AG09309 (cell line): ENCODE data around the gene TSSK2.

Experiments
- DNase-seq: peaks from one replicate; pipeline ENCODE4 v3.0.0-alpha.2; 2010; ENCODE audit warnings: low read depth
- H3K4me3 ChIP-seq: 2 replicates; pipeline ENCODE4 v1.5.1; 2011; ENCODE audit warnings: mild to moderate bottlenecking, low read depth, low read length, moderate library complexity; ENCODE audit not compliant: control insufficient read depth
- TF ChIP-seq, protein P1 (sequence below): IDR thresholded peaks from 2 replicates; pipeline ENCODE4 v1.5.1; 2011; ENCODE audit warnings: mild to moderate bottlenecking, low read depth, low read length, inconsistent platforms; ENCODE audit not compliant: insufficient read depth, control insufficient read depth; ENCODE audit errors: missing control alignments

TSSK2 gene

GRCh38 chr22:19086896-19087295 lies 44.2 kb upstream of the TSSK2 start:
- TF ChIP-seq, protein P1, sequence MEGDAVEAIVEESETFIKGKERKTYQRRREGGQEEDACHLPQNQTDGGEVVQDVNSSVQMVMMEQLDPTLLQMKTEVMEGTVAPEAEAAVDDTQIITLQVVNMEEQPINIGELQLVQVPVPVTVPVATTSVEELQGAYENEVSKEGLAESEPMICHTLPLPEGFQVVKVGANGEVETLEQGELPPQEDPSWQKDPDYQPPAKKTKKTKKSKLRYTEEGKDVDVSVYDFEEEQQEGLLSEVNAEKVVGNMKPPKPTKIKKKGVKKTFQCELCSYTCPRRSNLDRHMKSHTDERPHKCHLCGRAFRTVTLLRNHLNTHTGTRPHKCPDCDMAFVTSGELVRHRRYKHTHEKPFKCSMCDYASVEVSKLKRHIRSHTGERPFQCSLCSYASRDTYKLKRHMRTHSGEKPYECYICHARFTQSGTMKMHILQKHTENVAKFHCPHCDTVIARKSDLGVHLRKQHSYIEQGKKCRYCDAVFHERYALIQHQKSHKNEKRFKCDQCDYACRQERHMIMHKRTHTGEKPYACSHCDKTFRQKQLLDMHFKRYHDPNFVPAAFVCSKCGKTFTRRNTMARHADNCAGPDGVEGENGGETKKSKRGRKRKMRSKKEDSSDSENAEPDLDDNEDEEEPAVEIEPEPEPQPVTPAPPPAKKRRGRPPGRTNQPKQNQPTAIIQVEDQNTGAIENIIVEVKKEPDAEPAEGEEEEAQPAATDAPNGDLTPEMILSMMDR = no peak
- H3K4me3 ChIP-seq = no peak overlapping the region
- no peak for DNase-seq

DNA sequence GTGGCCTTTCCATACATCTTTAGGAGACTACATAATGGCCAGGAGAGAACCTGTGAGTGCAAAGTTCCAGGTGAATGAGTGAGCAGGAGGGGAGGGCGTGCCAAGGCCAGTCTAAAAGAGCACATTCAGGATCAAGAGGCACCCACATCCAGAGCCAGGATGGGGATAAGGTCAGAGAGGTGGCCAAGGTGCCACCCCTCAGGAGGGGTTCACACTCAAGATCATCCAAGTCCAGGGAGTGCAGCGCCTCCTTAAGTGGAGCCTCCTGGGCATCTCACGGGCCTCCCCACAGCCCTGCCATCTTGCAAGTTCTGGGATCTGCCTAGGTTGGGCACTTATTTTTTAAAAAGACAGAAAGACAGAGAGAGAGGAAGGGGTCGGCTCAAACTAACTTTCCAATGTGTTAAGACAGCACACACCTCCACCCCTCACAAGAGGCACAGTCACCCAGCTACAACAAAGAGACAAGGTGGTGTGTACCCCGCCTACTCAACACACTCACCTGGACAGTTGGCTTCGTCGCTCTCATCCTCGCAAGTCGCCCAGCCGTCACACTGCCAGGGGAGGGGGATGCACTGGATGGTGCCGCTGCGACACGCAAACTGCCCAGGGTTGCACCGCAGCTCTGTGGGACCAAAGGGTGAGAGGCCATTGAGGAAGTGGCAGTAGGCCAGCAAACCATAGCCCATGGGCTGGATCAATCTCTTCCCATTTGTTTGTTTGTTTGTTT lies 42.1 kb upstream of the TSSK2 start:
- DNase-seq = no peak
- no peak overlapping the region for H3K4me3 ChIP-seq
- TF ChIP-seq, protein P1 = no peak

DNA sequence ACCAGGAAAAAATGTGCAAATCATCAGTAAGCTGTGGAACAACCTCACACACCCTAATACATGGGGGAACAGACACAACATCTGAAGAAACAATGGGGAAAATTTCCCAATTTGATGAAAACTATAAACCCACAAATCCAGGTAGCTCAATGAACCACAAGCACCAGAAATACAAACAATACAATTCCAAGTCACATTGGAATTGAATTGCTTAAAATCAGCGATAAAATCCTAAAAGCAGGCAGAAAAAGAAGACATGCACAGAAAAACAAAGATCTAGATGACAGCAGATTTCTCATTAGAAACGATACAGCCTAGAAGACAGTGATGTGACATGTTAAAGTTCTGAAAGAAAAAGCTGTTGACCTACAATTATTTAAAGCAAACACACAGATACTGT lies 40.9 kb upstream of the TSSK2 start:
- TF ChIP-seq, protein P1 = no peak
- H3K4me3 ChIP-seq = no peak overlapping the region
- DNase-seq = no peak

- TF ChIP-seq, protein P1 = no peak
- no peak for DNase-seq
- no peak overlapping the region for H3K4me3 ChIP-seq
These were observed 40.5 kb upstream of the TSSK2 start for GRCh38 chr22:19090586-19091127.

DNA sequence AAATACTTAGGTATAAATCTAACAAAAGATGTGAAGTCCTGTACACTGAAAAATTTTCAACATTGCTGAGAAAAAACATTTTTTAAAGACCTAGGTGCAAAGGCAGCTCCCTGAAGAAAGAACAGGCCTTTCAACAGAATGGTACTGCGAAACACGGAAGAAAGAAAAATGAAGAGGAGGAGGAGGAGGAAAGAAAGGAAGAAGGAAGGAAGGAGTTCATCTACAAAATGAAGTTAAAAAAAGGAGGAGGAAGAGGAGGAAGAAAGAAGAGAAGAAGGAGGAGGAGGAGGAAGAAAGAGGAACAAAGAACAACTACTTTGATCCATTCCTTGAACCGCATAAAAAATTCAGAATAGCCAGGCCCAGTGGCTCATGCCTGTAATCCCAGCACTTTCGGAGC lies 38.4 kb upstream of the TSSK2 start:
- DNase-seq = no peak
- TF ChIP-seq, protein P1 = no peak
- no peak overlapping the region for H3K4me3 ChIP-seq

DNA sequence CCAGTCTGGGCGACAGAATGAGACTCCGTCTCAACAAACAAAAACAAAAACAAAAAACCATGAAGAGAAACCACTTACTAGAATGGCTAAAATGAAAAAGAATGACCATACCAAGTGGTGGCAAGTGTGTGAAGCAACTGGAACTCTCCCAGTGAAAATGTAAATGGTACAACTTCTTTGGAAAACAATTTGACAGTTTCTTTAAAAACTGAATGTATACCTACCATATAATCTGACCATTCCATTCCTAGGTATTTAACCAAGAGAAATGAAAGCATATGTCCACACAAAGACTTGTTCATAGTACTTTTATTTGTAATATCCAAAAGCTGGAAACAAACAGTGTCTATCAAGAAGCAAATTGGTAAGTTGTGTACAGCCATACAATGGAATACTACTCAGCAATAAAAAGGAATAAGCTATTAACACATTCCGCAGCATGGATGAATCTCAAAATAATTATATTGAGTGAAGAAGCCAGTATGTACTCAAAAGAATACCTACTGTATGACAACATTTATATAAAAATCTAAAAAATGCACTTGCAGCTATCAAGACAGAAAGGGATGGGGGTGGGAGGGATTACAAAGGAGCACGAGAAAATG lies 36.6 kb upstream of the TSSK2 start:
- TF ChIP-seq, protein P1 = no peak

GRCh38 chr22:19096555-19096954 lies 34.6 kb upstream of the TSSK2 start:
- no peak for DNase-seq
- H3K4me3 ChIP-seq = no peak overlapping the region
- TF ChIP-seq, protein P1 = no peak

More for the DNA sequence above, 36.6 kb upstream of the TSSK2 start:
- DNase-seq = no peak
- H3K4me3 ChIP-seq = no peak overlapping the region
